H1 (cell line): Measurements from ENCODE around the gene TNIK. TPM values are rescaled to one million over a fixed set of nuclear protein-coding genes. Genes with fewer than 3 reads are reported as not detected.

ENCODE experiments used
- ATF3 ChIP-seq: IDR thresholded peaks from 2 replicates; pipeline ENCODE4 v1.6.1; 2011; ENCODE audit warnings: low read depth, mild to moderate bottlenecking, low read length; ENCODE audit not compliant: insufficient read depth
- CBX8 ChIP-seq: fragments of 300-800, 300-1000 bp; sonication (generic); IDR thresholded peaks from 2 replicates; pipeline ENCODE4 v1.7.1; 2016; ENCODE audit warnings: low read depth, low read length, borderline replicate concordance
- CHD7 ChIP-seq: fragments of 300-600 bp; sonication (generic); IDR thresholded peaks from 2 replicates; pipeline ENCODE4 v1.7.1; 2012; ENCODE audit warnings: low read length, moderate library complexity, mild to moderate bottlenecking, inconsistent platforms; ENCODE audit not compliant: insufficient replicate concordance
- TAF1 ChIP-seq: IDR thresholded peaks from 2 replicates; pipeline ENCODE4 v1.6.1; 2011; ENCODE audit warnings: mild to moderate bottlenecking, low read depth, low read length
- USF2 ChIP-seq: IDR thresholded peaks from 2 replicates; pipeline ENCODE4 v1.6.1; 2011; ENCODE audit warnings: low read length, improper control_type of control experiment
- polyA plus RNA-seq, 7 experiments: library from polyadenylated mRNA; depleted of rRNA in 3 of 7; stranded (reverse) in 5 of 7; unstranded in 2 of 7; fragments of >200 nt in 5 of 7; fragments of 200-250 nt in 2 of 7; gene quantifications; 1 replicate in 5 of 7; 2 replicates in 1 of 7; 4 replicates in 1 of 7; pipeline versions ENCODE4 v1.2.1 to v1.2.3, GENCODE V29; 2011 to 2013; ENCODE audit warnings: missing spikeins in 2 of 7, mixed read lengths in 2 of 7
- total RNA-seq: library from RNA; stranded (reverse); fragmentation: NEBNext Ultra II Directional; extraction: Animal tissue kit (Norgen Biotek cat#: 25700); gene quantifications from 2 replicates; pipeline ENCODE4 v1.2.1, GENCODE V29; 2021

TNIK gene
- total and polyA plus RNA-seq, 2 of the 8 experiments (the other 6 are each of a cell fraction or from before 2014, with no cell fraction given) = 7.4 to 42.0 TPM

GRCh38 chr3:171491361-171491760 is 31.2 kb upstream of the TNIK start (continued):
- TF ChIP-seq CHD7 (no peak), ATF3 (no peak), USF2 (no peak), CBX8 (no peak), TAF1 (no peak)
